GM12891 (cell line): ENCODE data around the gene DMD.

Source experiments
- POLR2A ChIP-seq: IDR thresholded peaks from 2 replicates; pipeline ENCODE4 v1.6.1; 2011; ENCODE audit warnings: low read depth, low read length, control low read depth
- POLR2AphosphoS5 ChIP-seq: IDR thresholded peaks from 2 replicates; pipeline ENCODE4 v1.6.1; 2011; ENCODE audit warnings: low read depth, low read length, control low read depth

DNA sequence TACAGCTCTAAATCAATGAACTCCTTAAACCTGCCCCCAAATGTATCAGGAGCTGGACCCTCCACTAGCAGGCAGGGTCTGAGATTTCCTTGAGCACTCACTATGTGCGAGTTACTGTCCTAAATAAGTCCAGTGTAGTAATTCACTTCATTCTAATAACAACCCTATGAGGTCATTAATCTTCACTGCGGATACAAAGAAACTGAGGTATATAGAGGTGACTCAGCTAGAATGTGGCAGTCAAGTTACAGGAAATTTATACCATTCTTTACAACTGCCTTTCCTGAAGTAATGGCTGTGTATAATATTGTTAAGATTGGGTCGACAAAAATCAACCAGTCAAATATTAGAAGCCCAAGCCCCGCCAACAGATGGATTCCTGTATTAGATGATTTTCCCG, 1665.6 kb downstream of the DMD start:
- TF ChIP-seq POLR2A, result no peak
- TF ChIP-seq POLR2AphosphoS5, result no peak
